ENCODE data around the gene ARMC8. TPM values are rescaled to one million over a fixed set of nuclear protein-coding genes. Genes with fewer than 3 reads are reported as not detected.

ARMC8 gene
- total and polyA plus RNA-seq, 3 donors from 2014 or later = 39.5 to 57.2 (median 53.4) TPM

DNA sequence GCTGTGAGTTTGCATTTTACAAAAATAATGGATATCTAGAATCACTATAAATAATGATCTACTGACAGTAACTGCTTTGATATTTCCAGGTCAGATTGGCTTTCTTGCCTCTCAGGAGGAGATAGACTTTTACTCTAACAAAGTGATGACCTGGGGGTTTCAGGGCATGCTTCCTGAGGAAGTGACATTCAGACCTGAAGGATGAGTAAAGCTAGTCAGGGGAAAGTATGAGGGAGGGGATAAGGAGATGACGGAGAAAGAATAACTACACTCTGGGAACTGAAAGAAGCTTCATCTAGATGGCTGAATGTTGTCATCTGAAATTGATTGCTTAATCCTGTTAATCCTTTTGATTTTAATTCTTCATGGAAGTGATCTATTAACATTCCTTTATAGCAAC lies 32.2 kb downstream of the ARMC8 start:
- TF ChIP-seq, protein P1, sequence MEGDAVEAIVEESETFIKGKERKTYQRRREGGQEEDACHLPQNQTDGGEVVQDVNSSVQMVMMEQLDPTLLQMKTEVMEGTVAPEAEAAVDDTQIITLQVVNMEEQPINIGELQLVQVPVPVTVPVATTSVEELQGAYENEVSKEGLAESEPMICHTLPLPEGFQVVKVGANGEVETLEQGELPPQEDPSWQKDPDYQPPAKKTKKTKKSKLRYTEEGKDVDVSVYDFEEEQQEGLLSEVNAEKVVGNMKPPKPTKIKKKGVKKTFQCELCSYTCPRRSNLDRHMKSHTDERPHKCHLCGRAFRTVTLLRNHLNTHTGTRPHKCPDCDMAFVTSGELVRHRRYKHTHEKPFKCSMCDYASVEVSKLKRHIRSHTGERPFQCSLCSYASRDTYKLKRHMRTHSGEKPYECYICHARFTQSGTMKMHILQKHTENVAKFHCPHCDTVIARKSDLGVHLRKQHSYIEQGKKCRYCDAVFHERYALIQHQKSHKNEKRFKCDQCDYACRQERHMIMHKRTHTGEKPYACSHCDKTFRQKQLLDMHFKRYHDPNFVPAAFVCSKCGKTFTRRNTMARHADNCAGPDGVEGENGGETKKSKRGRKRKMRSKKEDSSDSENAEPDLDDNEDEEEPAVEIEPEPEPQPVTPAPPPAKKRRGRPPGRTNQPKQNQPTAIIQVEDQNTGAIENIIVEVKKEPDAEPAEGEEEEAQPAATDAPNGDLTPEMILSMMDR (IDR thresholded peaks at IDR 0.05) = no peak
- H3K9me3 ChIP-seq = no peaks in the 10 kb centered on the region
- intact Hi-C loops (cut with DNase I; ENCODE audit: low total_unique reads) = no loop called here
- H3K36me3 ChIP-seq (ENCODE audit: low read depth, missing control alignments) = no peaks in the 10 kb centered on the region
- no peak overlapping the region for H3K27ac ChIP-seq
- H3K4me3 ChIP-seq = no peak overlapping the region
- H3K27me3 ChIP-seq = no peaks in the 10 kb centered on the region
- H3K4me1 ChIP-seq = no peaks in the 10 kb centered on the region
- WGBS, 2 donors = 77 to 82% methylated on average over 1 of the region's 1 CpG
- no peak for DNase-seq

DNA sequence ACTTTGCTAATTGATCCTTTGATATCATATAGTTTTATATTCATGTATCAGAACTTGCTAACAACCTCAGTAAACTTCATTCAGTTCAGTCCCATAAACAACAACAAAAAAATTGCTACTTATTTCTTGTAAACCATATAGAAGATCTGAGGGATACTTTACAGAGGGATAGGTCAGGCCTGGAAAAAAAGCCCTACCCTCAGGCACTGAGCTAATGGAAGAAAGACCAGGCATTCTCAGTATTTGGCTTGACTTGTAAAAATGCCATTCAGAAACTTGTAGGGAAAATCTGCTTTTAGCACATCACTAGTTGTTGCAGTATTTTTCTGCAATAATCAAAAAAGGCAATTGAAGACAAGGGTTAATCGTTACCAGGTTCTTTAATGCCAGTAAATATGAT lies 33.1 kb downstream of the ARMC8 start:
- Histone ChIP-seq H3K27ac (no peak overlapping the region), H3K9me3 (no peaks in the 10 kb centered on the region), H3K27me3 (no peaks in the 10 kb centered on the region), H3K36me3 (ENCODE audit: low read depth, missing control alignments) (no peaks in the 10 kb centered on the region), H3K4me1 (no peaks in the 10 kb centered on the region), H3K4me3 (no peak overlapping the region)
- WGBS, 2 donors = 90 to 95% methylated on average over 1 of the region's 1 CpG
- intact Hi-C loops (cut with DNase I; ENCODE audit: low total_unique reads) = no loop called here
- TF ChIP-seq, protein P1 (IDR thresholded peaks at IDR 0.05) = no peak
- TF ChIP-seq POLR2A (IDR thresholded peaks at IDR 0.05) = no peak
- DNase-seq = no peak

DNA sequence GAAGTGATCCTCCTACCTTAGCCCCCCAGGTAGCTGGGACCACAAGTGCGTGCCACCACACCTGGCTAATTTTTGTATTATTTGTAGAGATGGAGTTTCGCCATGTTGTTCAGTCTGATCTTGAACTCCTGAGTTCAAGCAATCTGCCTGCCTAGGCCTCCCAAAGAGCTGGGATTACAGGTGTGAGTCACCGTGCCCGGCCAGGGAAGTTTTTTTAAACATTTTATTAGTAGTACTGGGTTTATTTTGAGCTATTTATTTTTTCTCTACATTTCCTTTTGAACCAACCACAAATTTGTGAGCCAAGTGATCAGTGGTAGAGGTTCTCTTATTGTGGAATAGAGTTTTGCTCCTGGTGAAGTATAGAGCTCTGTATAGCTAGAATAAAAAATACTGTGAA lies 33.7 kb downstream of the ARMC8 start:
- no peaks in the 10 kb centered on the region for H3K9me3 ChIP-seq
- intact Hi-C loops (cut with DNase I; ENCODE audit: low total_unique reads) = no loop called here
- H3K27ac ChIP-seq = no peak overlapping the region
- no peak overlapping the region for H3K4me3 ChIP-seq
- DNase-seq = no peak
- TF ChIP-seq, protein P1 (IDR thresholded peaks at IDR 0.05) = no peak
- no peak for TF ChIP-seq POLR2A (IDR thresholded peaks at IDR 0.05)
- H3K4me1 ChIP-seq = no peaks in the 10 kb centered on the region
- 92 to 93% methylated on average over 4 of the region's 4 CpGs for WGBS, 2 donors
- H3K36me3 ChIP-seq (ENCODE audit: low read depth, missing control alignments) = no peaks in the 10 kb centered on the region
- H3K27me3 ChIP-seq = no peaks in the 10 kb centered on the region

DNA sequence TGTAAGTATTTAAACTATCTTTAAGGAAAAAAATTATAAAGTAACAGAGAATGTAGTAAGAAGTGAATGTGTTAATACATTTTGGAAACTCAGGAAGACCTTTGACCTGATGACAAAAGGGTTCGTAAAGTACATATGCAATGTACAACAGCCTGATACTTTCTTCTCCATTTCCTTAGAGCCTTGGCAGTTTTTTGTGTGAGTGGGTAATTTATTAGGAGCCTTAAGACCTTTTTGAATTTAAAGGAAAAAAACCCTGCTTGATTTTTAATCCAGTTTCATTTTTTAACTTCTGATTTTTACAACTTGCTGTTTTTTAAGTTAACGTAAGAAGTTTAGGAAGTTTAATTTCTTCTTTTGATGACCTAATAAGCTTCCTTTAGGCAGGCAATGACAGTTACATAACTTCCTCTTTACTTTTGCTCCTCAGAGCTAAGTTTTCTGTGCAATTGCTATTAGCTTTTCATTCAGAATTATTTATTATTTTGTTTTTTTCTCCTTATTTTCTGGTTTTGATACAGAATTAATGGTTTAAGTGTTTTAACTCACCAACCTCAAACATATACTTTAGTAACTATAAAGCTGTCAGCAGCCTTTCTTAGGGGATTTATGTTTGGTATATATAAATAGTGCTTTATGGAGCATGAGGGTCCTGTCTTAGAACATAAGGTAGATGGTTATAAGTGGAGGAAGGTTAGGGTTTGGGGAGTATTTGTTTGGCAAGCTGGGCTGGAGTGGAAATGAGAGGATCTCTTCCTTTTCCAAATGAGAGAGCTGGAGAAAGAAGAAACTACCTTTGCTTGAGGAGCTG lies 35.2 kb downstream of the ARMC8 start:
- no peaks in the 10 kb centered on the region for H3K4me1 ChIP-seq
- H3K4me3 ChIP-seq = no peak overlapping the region
- intact Hi-C loops (cut with DNase I; ENCODE audit: low total_unique reads) = no loop called here
- TF ChIP-seq POLR2A (IDR thresholded peaks at IDR 0.05) = no peak
- TF ChIP-seq, protein P1 (IDR thresholded peaks at IDR 0.05) = no peak
- H3K27ac ChIP-seq = no peak overlapping the region
- 69 to 70% methylated on average over 2 of the region's 2 CpGs for WGBS, 2 donors
- no peaks in the 10 kb centered on the region for H3K36me3 ChIP-seq (ENCODE audit: low read depth, missing control alignments)
- H3K27me3 ChIP-seq = no peaks in the 10 kb centered on the region
- H3K9me3 ChIP-seq = no peaks in the 10 kb centered on the region
- DNase-seq = no peak

DNA sequence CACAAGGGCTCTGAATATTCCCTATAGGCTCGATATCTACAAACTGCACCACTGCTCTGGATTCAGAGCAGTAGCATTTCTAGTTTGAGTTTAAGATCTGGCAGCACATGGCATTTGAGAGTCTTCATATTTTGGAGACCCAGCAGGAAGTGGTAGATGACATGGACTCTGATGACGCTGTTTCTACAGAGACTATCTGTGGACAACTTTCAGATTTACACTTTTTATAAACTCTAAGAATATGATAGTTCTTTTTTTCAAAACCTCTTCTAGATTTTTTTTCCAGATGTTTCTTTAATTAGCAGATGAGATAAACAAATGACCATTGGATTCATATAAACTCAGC lies 35.8 kb downstream of the ARMC8 start:
- no peaks in the 10 kb centered on the region for H3K36me3 ChIP-seq (ENCODE audit: low read depth, missing control alignments)
- intact Hi-C loops (cut with DNase I; ENCODE audit: low total_unique reads) = no loop called here

More for the DNA sequence above, 35.8 kb downstream of the ARMC8 start:
- no peak for TF ChIP-seq POLR2A (IDR thresholded peaks at IDR 0.05)
- TF ChIP-seq, protein P1 (IDR thresholded peaks at IDR 0.05) = no peak
- Histone ChIP-seq H3K4me1 (no peaks in the 10 kb centered on the region), H3K27ac (no peak overlapping the region), H3K4me3 (no peak overlapping the region), H3K27me3 (no peaks in the 10 kb centered on the region), H3K9me3 (no peaks in the 10 kb centered on the region)
- WGBS, 2 donors = 85 to 90% methylated on average over 2 of the region's 2 CpGs
- DNase-seq = no peak
